A549 treated with CORT108297 at 1 μM for 4 hours (cell line): ENCODE data around the gene DDX46. TPM values are rescaled to one million over a fixed set of nuclear protein-coding genes. Genes with fewer than 3 reads are reported as not detected.

ENCODE experiments used
- total RNA-seq: library from RNA; stranded (reverse); fragments of 200-300 nt; extraction: Qiagen RNA extraction; gene quantifications from 5 replicates; pipeline ENCODE4 v1.2.3, GENCODE V29; 2022

Gene DDX46, protein sequence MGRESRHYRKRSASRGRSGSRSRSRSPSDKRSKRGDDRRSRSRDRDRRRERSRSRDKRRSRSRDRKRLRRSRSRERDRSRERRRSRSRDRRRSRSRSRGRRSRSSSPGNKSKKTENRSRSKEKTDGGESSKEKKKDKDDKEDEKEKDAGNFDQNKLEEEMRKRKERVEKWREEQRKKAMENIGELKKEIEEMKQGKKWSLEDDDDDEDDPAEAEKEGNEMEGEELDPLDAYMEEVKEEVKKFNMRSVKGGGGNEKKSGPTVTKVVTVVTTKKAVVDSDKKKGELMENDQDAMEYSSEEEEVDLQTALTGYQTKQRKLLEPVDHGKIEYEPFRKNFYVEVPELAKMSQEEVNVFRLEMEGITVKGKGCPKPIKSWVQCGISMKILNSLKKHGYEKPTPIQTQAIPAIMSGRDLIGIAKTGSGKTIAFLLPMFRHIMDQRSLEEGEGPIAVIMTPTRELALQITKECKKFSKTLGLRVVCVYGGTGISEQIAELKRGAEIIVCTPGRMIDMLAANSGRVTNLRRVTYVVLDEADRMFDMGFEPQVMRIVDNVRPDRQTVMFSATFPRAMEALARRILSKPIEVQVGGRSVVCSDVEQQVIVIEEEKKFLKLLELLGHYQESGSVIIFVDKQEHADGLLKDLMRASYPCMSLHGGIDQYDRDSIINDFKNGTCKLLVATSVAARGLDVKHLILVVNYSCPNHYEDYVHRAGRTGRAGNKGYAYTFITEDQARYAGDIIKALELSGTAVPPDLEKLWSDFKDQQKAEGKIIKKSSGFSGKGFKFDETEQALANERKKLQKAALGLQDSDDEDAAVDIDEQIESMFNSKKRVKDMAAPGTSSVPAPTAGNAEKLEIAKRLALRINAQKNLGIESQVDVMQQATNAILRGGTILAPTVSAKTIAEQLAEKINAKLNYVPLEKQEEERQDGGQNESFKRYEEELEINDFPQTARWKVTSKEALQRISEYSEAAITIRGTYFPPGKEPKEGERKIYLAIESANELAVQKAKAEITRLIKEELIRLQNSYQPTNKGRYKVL
- 48.4 to 76.5 TPM (median 62.3 TPM) in 5 replicates for total RNA-seq

DNA sequence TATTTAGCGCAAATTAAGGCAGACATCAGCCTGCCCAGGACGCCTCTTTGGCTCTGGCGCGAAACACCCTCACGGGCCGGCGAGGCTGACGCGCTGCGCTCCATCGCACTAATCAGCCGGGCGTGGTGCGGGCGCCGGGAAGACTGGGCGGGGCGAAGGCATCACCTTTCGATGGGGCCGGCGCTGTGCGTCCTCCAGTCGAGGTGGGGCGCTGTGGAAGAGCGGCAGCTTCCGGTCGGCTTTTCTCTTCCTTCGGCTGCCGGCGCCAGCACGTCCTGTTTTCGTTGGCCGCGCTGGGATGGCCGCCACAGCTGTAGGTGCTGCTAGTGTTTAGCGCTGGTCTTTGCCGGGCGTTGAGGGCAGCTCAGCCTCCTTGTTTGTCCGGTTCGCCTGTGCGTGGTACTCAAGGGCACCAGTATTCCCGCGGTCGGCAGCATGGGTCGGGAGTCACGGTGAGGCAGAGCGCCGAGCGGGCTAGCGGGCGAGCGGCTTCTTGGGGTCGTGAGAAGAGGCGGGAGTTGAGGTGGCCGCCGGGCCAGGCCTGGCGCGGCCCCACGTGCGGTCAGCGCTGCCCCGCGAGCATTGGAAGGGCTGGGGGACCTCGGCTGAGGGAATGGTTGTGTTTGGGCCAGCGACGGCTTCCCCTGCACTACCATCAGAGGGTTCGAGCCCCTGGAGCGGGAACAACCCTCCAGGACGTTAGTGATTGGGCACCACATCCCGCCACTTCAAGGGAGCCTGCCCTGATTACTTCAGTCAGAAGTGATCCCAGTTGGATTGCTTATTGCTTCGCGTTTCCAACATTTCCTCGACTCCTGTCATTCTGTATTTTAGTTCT, at the start of gene DDX46:
Gene DDX46 (plus strand): TSS at position 276 of the 838 bp plus-strand sequence. CDS start 160 bp downstream, at position 436.

DNA sequence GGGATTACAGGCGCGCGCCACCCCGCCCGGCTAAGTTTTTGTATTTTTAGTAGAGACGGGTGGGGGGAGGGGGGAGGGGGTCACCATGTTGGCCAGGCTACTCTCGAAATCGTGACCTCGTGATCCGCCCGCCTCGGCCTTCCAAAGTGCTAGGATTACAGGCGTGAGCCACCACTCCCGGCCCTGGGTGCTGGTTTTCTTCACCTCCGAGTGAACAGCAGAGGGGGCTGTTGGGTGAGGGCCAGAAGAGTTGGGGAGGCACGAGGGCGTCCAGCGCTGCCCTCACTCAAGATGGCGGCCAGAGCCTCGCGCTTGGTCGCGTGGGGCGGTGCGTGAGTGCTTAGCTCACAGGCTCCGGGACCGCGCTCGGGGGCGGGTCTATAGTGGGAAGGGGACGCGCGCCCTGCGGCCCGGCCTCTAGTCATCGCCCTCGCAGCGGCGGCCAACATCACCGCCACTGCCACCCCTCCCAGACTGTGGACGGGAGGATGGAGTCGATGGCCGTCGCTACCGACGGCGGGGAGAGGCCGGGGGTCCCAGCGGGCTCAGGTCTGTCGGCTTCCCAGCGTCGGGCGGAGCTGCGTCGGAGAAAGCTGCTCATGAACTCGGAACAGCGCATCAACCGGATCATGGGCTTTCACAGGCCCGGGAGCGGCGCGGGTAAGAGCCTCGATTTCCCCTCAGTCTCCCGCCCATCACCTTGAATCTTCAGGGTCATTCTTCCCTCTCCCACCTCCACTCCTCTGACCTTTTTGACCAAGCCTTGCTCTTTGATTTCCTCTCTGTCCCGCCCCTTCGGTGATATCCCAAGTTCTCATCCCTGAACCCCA, 20.2 kb upstream of the DDX46 start, which contains the start of gene CAMLG:
Gene CAMLG (plus strand): TSS at position 416 of the 830 bp plus-strand sequence. CDS start 73 bp downstream, at position 489.

DNA sequence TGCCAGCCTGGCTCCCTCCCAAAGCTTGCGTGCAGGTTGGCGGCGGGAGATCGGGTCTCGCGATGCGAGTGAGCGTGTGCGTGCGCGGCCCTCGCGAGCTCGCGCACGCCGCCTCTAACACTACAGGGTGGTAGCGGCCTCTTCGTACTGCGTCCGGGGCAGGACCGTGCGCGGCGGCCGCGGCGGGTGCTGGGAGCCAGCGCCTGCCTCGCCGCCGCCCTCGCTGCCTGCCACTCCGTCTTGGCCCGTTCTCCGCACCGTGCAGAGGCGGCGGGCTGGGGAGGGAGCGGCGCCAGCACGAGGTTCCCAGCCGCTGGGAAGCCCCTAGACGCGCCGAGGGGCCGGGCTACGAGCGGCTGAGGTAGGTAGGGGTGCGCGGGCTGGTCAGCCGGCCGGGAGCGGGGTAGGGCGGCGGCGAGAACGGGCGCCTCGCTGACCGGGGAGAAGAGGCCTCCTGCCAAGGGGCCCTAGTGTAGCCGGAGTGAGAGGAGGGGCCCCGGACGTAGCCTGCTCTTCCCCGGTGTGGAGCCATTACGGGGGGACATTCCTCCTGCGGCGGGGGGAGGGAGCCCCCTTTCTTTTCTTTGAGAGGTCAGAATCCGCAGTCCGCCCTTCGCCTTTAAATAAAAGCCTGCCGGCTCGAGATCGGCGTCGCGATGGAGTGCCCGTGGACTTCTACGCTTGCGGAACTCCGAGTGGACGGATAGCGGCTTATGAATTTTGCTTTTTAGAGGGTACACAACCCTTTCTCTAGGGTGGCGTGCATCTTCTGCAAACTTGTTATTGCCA, 87.5 kb downstream of the DDX46 start, which contains the start of gene C5orf24:
Gene C5orf24 (plus strand): TSS at position 117 of the 789 bp plus-strand sequence. CDS start 8,933 bp downstream, outside the sequence.

DNA sequence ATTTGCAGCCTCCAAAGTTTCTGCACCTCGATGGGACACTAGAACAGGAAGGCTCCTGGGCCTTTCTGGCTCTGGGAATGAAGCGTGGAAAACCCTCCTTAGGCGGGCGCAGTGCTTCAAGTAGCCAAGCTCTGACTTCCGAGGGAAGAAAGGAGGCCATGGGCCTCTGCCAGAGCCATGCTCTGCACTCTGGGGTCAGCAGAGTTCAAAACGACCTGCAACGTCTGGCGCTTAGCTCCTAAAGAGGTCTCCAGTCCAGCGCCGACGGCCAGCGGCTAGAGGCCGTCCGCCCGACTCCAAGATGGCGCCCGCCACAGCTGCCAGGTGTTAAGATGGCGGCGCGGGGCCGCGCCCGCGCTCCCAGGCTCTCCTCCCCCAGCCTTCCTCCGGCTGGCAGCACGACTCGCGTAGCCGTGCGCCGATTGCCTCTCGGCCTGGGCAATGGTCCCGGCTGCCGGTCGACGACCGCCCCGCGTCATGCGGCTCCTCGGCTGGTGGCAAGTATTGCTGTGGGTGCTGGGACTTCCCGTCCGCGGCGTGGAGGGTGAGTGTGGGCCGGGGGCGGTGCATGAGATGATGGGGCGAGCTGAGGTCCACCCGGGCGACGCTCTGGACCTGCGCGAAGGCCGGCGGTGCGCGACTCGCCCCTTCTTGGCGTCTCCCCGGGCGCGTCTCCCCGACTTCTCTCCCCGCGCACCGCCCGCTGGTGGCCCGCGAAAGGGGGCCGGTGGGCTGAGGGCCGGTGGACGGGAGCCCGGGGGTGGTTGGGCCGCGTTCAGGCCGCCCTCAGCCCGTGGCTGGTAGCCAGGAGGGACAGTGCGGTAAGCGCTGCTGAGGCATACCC, 115.6 kb downstream of the DDX46 start, which contains the start of gene TXNDC15:
Gene TXNDC15 (plus strand): TSS at position 385 of the 844 bp plus-strand sequence. CDS start 57 bp downstream, at position 442.

Other genes with a start within 250 kb of the DDX46 start
- gene JADE2, start 233.1 kb upstream of the DDX46 start, total RNA-seq, result 25.3 to 35.2 TPM (median 32.2 TPM) in 5 replicates
- 45.4 to 71.4 TPM (median 45.9 TPM) in 5 replicates for gene SAR1B, start 126.0 kb upstream of the DDX46 start, total RNA-seq
- 11.6 to 15.0 TPM (median 13.9 TPM) in 5 replicates for gene SEC24A, start 110.0 kb upstream of the DDX46 start, total RNA-seq
- 26.1 to 31.4 TPM (median 28.4 TPM) in 5 replicates for gene CAMLG, start 20.2 kb upstream of the DDX46 start, total RNA-seq
- gene C5orf24, start 87.2 kb downstream of the DDX46 start, total RNA-seq, result 17.5 to 26.7 TPM (median 25.0 TPM) in 5 replicates
- gene TXNDC15, start 115.6 kb downstream of the DDX46 start, total RNA-seq, result 45.6 to 56.0 TPM (median 55.7 TPM) in 5 replicates
- 10.1 to 11.8 TPM (median 10.5 TPM) in 5 replicates for gene PCBD2, start 146.4 kb downstream of the DDX46 start, total RNA-seq
- 0.23 to 0.48 TPM (median 0.41 TPM) in 5 replicates for gene CATSPER3, start 209.1 kb downstream of the DDX46 start, total RNA-seq